ENCODE measurements around the gene COG8.

- TF ChIP-seq CTCF (IDR thresholded peaks at IDR 0.05) (no peak), POLR2A (IDR thresholded peaks at IDR 0.05) (no peak)
Measured at GRCh38 chr16:69325784-69326171, 13.6 kb downstream of the COG8 start.
